GM12872 (cell line): Measurements from ENCODE around the gene ENTPD7.

Experiments
- TF ChIP-seq, protein P1 (sequence below): IDR thresholded peaks from 3 replicates; pipeline ENCODE4 v1.5.1; 2011; ENCODE audit warnings: low read depth, mild to moderate bottlenecking, low read length, moderate library complexity; ENCODE audit not compliant: insufficient read depth

ENTPD7 gene

DNA sequence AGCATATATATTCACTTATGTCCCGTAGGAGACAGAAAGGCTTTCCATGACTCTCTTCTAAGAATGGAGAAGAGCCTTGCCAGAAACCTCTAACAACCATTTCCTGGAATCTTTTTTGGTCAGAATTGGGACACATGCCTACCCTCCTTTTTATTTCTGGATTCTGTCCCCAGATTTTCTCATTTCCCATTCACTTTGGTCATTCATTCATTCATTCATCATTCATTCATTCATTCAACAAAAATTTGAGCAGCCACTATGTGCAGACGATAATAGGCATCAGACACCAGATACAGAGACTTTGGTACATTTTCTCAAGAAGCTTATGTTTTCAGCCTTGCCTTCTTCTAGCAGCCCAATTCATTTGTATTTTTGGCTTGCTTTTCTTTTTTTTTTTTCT, 6.0 kb downstream of the ENTPD7 start:
- TF ChIP-seq, protein P1, sequence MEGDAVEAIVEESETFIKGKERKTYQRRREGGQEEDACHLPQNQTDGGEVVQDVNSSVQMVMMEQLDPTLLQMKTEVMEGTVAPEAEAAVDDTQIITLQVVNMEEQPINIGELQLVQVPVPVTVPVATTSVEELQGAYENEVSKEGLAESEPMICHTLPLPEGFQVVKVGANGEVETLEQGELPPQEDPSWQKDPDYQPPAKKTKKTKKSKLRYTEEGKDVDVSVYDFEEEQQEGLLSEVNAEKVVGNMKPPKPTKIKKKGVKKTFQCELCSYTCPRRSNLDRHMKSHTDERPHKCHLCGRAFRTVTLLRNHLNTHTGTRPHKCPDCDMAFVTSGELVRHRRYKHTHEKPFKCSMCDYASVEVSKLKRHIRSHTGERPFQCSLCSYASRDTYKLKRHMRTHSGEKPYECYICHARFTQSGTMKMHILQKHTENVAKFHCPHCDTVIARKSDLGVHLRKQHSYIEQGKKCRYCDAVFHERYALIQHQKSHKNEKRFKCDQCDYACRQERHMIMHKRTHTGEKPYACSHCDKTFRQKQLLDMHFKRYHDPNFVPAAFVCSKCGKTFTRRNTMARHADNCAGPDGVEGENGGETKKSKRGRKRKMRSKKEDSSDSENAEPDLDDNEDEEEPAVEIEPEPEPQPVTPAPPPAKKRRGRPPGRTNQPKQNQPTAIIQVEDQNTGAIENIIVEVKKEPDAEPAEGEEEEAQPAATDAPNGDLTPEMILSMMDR = no peak

DNA sequence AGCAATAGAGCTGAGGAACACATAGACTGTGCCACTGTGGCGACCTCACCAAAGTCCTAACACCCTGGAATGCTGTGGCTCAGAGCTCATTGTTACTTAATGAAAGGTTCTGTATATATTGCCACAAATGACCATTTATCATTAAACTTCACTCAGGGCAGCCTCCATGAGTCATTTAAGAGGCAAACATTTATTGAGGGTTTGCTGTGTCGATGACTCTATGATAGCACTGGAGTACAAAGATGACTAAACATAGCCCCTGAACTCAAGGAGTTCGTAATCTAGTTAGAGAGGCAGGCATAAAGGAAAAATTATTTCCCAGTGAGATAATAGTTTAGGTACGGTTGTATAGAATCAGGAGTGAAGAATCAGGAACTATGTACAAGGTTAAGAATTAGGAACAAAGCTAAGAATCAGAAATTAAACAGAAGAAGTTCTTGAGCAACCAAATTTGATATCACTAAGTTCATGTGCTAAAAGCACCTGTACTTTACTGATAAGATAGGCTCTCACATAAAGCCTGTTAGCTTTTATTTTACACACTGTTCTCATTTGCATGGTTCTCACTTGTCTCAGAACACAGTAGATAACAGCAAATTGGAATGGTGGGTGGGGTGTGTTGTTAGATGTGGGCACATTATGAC, 7.9 kb downstream of the ENTPD7 start:
- TF ChIP-seq, protein P1 = no peak

DNA sequence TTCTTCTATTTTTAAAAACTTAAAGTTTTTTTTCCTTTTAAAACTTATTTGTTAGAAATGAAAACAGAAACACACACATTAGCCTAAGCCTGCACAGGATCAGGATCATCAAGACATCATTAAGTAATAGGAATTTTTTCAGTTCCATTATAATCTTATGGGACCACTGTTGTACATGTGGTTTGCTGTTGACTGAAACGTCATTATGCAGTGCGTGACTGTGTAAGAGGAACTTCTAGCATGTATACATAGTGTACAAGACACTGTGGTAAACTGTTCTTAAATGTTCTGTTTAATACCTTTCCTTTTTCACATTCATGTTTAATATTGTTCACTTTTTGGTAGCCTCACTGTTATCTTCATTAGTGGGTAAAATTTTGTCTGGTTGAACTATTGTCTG, 12.1 kb downstream of the ENTPD7 start:
- TF ChIP-seq, protein P1 = no peak

DNA sequence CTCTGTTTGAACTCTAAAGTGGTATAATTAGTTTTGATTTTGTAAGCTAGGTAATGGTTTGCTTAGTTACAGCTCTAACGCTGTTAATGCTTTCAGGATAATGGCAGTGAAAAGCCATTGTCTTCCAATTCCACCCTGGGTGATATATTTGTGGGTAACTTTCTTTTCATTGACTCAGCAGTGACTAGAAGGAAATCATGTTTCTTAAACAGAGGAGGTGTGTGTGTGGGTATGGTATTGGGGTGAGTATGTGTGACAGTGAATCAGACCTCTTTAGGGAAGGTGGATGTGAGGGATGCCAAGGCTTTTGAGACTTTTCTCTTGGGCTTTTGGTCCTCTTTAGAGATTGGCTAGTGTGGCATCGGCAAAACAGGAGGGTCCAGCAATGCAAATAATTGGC, 13.6 kb downstream of the ENTPD7 start:
- TF ChIP-seq, protein P1 = no peak

DNA sequence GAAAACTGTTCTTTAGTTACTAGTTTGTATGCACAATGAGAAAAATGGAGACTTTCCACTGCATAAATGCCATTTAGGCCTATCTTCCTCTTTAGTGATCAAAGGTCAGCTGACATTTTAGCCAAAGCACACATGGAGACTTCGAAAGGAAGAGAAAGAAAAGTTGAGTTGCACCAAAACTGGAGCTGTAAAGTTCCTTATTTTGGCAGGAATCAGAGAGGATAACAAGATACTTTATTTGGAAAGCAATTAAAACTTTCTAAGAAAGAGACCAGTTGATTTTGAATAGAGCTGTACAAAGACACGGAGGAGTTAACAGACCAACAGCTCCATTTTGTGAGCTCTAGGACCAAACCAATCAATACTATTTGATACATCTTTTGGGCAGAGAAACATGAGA, 14.2 kb downstream of the ENTPD7 start:
- TF ChIP-seq, protein P1 = no peak

DNA sequence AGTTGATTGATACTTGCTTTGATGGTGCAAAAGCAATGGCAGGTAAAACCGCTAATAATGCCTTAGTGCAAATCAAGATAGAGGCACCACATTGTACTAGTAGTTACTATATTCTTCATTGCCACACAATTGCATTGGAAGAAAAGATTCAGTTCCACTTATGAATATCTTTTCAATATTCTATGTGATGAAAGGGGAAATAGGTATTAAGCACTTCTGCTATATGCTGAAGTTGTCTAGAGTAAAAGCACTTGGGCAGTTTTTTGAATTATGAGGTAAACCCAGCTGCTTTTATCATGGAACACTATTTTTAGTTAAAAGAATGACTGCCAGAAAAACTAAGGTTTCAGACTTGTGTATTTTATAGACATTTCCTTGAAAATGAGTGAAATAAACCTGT, 15.5 kb downstream of the ENTPD7 start:
- TF ChIP-seq, protein P1 = no peak

DNA sequence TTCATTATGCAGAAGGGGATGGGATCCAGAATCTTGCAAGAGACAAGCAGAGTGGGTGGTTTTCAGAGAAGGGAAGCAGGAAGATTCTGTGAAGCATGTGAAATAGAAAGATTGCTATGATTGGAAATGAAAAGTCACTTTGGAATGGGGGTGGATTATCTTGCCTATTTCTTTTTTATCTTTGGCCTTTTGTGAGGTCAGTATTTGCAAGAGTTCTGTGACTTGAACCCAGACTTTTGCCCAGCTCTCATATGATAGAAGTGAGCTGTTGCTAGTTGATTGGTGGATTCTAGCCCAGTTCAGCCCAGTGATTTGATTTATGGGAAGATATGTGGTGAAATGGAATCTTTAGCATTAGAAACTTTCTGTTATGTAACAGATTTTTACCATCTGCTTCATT, 17.1 kb downstream of the ENTPD7 start:
- TF ChIP-seq, protein P1 = no peak

DNA sequence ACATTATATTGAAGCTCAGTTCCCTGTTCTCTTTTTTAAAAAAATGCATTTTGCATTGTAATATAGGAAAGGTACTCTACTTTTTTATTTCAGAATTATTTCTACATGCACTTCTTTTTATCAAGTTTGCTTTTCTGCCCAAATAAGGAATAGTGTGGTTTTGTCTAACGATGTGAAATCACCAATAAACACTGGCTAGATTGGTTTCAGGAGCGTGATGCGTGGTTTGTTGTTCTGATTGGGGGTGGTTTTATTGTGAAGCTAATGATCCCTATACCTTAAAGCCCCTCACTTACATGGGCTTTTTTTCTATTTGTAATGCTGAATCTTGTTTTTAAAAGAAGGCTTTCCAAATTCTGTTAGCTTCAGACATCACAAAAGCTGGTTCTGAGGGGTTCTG, 17.6 kb downstream of the ENTPD7 start:
- TF ChIP-seq, protein P1 = no peak
